Measurements from ENCODE around the gene TRAF6. TPM values are rescaled to one million over a fixed set of nuclear protein-coding genes. Genes with fewer than 3 reads are reported as not detected.

TRAF6 gene
- total and polyA plus RNA-seq, 9 donors = 4.9 to 18.2 (median 13.9) TPM

- Histone ChIP-seq H3K4me3 (no peak overlapping the region), H3K36me3 (no peaks in the 10 kb centered on the region), H3K27ac (no peak overlapping the region), H3K4me1 (ENCODE audit: insufficient read depth) (no peaks in the 10 kb centered on the region), H3K9me3 (no peaks in the 10 kb centered on the region), H3K27me3 (no peaks in the 10 kb centered on the region)
- intact Hi-C loops (cut with DNase I) = no loop called here
- no peak for DNase-seq
- TF ChIP-seq CTCF (IDR thresholded peaks at IDR 0.05) = no peak
- TF ChIP-seq POLR2A (IDR thresholded peaks at IDR 0.05) = no peak
- TF ChIP-seq EP300 (IDR thresholded peaks at IDR 0.05) = no peak
These were observed 29.2 kb downstream of the TRAF6 start for GRCh38 chr11:36480833-36481232.

GRCh38 chr11:36478700-36479329 is 31.3 kb downstream of the TRAF6 start:
- Histone ChIP-seq H3K36me3 (no peaks in the 10 kb centered on the region), H3K27ac (no peak overlapping the region), H3K4me3 (no peak overlapping the region), H3K27me3 (no peaks in the 10 kb centered on the region), H3K4me1 (ENCODE audit: insufficient read depth) (no peaks in the 10 kb centered on the region), H3K9me3 (no peaks in the 10 kb centered on the region)
- TF ChIP-seq EP300 (IDR thresholded peaks at IDR 0.05) (no peak), CTCF (IDR thresholded peaks at IDR 0.05) (peak in 2 of 3 donors; percentile 49 to 53)
- peak in 1 of 5 donors; percentile 56 for DNase-seq
- intact Hi-C loops (cut with DNase I) = loop anchor here (10.0 kb wide), 3 partner anchors 174 to 864 kb away; partner anchors contain the start of genes FJX1 (in 1 of the 4) and PRR5L (in 1 of the 4)
- whole genome bisulfite sequencing, 3 donors = 21 to 30% (median 24%) methylated on average over 2 of the region's 2 CpGs

- Histone ChIP-seq H3K27ac (no peak overlapping the region), H3K4me3 (no peak overlapping the region), H3K9me3 (no peaks in the 10 kb centered on the region), H3K36me3 (no peaks in the 10 kb centered on the region), H3K4me1 (ENCODE audit: insufficient read depth) (no peaks in the 10 kb centered on the region), H3K27me3 (no peaks in the 10 kb centered on the region)
- no peak for DNase-seq
- intact Hi-C loops (cut with DNase I) = loop anchor here (10.0 kb wide), 3 partner anchors 170 to 860 kb away; partner anchors contain the start of genes FJX1 (in 1 of the 4) and PRR5L (in 1 of the 4)
- 12 to 51% (median 27%) methylated on average over 1 of the region's 1 CpG for WGBS, 3 donors
- TF ChIP-seq POLR2A (IDR thresholded peaks at IDR 0.05) (no peak), CTCF (IDR thresholded peaks at IDR 0.05) (no peak), EP300 (IDR thresholded peaks at IDR 0.05) (no peak)
These were observed 34.9 kb downstream of the TRAF6 start for GRCh38 chr11:36475192-36475591.

- no peaks in the 10 kb centered on the region for H3K9me3 ChIP-seq
- DNase-seq = no peak
- H3K4me1 ChIP-seq (ENCODE audit: insufficient read depth) = no peaks in the 10 kb centered on the region
- no peak for TF ChIP-seq POLR2A (IDR thresholded peaks at IDR 0.05)
- TF ChIP-seq CTCF (IDR thresholded peaks at IDR 0.05) = no peak
- no peak for TF ChIP-seq EP300 (IDR thresholded peaks at IDR 0.05)
- H3K27me3 ChIP-seq = no peaks in the 10 kb centered on the region
- no peaks in the 10 kb centered on the region for H3K36me3 ChIP-seq
- intact Hi-C loops (cut with DNase I) = loop anchor here (10.0 kb wide), 3 partner anchors 167 to 857 kb away; partner anchors contain the start of genes FJX1 (in 1 of the 4) and PRR5L (in 1 of the 4)
- H3K4me3 ChIP-seq = no peak overlapping the region
- no peak overlapping the region for H3K27ac ChIP-seq
- WGBS, 3 donors = 82 to 97% (median 92%) methylated on average over 1 of the region's 1 CpG
These were observed 38.5 kb downstream of the TRAF6 start for GRCh38 chr11:36471577-36471976.
